PC-9 (cell line): ENCODE data around the gene TLR8. TPM values are rescaled to one million over a fixed set of nuclear protein-coding genes. Genes with fewer than 3 reads are reported as not detected.

Experiments used
- BruUV-seq: library from RNA; stranded (reverse); fragments of 400-500 nt; replicated peaks from 2 replicates; lab custom pipeline; 2021; lab: Mats Ljungman, UMichigan
- CTCF ChIA-PET: fragments of 300-600 bp; sonication (Branson Sonifier 250); formaldehyde crosslinking; loops from one replicate; lab custom pipeline; 2022; ENCODE audit warnings: antibody characterized with exemption; lab: Charles Lee
- POLR2A ChIA-PET: fragments of 300-600 bp; sonication (Branson Sonifier 250); formaldehyde crosslinking; loops from one replicate; lab custom pipeline; 2022; ENCODE audit warnings: antibody characterized with exemption; ENCODE audit not compliant: unreplicated experiment; lab: Charles Lee
- DNase-seq, 2 experiments: peaks; one replicate each; pipeline versions ENCODE4 v3.0.0 to v3.0.0-alpha.2; 2015 to 2022; ENCODE audit warnings: mixed read lengths in 1 of 2
- H2AFZ ChIP-seq: fragments of 200-600 bp; sonication (generic); 2 replicates; pipeline ENCODE4 v1.8.1; 2017; ENCODE audit warnings: antibody characterized with exemption
- H3F3A ChIP-seq: fragments of 200-600 bp; sonication (generic); 2 replicates; pipeline ENCODE4 v1.8.1; 2017; ENCODE audit warnings: antibody characterized with exemption, mild to moderate bottlenecking, low read depth; ENCODE audit not compliant: insufficient read depth
- H3K27ac ChIP-seq: fragments of 200-600 bp; sonication (generic); 2 replicates; pipeline ENCODE4 v1.6.1; 2016; ENCODE audit warnings: mixed run types
- H3K27me3 ChIP-seq: fragments of 200-600 bp; sonication (generic); 2 replicates; pipeline ENCODE4 v1.6.1; 2016; ENCODE audit warnings: low read depth, mixed run types; ENCODE audit not compliant: insufficient read depth
- H3K36me3 ChIP-seq: fragments of 200-600 bp; sonication (generic); 2 replicates; pipeline ENCODE4 v1.6.1; 2016; ENCODE audit warnings: low read depth, mixed run types
- H3K4me1 ChIP-seq: fragments of 200-600 bp; sonication (generic); replicated peaks from 2 replicates; pipeline ENCODE4 v1.6.1; 2016; ENCODE audit warnings: mixed run types; ENCODE audit not compliant: insufficient read depth
- H3K4me2 ChIP-seq: fragments of 200-600 bp; sonication (generic); 2 replicates; pipeline ENCODE4 v1.6.1; 2017; ENCODE audit warnings: mixed run types
- H3K4me3 ChIP-seq: fragments of 200-600 bp; sonication (generic); 2 replicates; pipeline ENCODE4 v1.6.1; 2016; ENCODE audit warnings: mixed run types
- H3K79me2 ChIP-seq: fragments of 200-600 bp; sonication (generic); 2 replicates; pipeline ENCODE4 v1.6.1; 2017; ENCODE audit warnings: low read depth, mixed run types
- H3K9me2 ChIP-seq: fragments of 200-600 bp; sonication (generic); 2 replicates; pipeline ENCODE4 v1.8.1; 2017; ENCODE audit warnings: mild to moderate bottlenecking; ENCODE audit not compliant: insufficient read depth
- H3K9me3 ChIP-seq: fragments of 200-600 bp; sonication (generic); 2 replicates; pipeline ENCODE4 v1.8.1; 2016; ENCODE audit warnings: low read depth; ENCODE audit not compliant: insufficient read depth
- H4K20me1 ChIP-seq: fragments of 200-600 bp; sonication (generic); 2 replicates; pipeline ENCODE4 v1.8.1; 2017; ENCODE audit not compliant: insufficient read depth
- EZH2 ChIP-seq: fragments of 200-600 bp; sonication (generic); IDR thresholded peaks from 2 replicates; pipeline ENCODE4 v1.8.0; 2017; ENCODE audit warnings: antibody characterized with exemption, low read depth
- intact Hi-C: fragments of 100-400 bp; cut with micrococcal nuclease; formaldehyde crosslinking; loops from one replicate; pipeline ENCODE4 v1.10.0; 2022; ENCODE audit not compliant: unreplicated experiment
- total RNA-seq: library from RNA; stranded (reverse); gene quantifications from 2 replicates; pipeline ENCODE4 v1.2.3, GENCODE V29; 2021
- TF ChIP-seq, protein P1 (sequence below): fragments of 200-600 bp; sonication (generic); conservative IDR thresholded peaks from 2 replicates; pipeline ENCODE4 v1.6.1; 2017; ENCODE audit warnings: mixed run types, antibody characterized with exemption, mild to moderate bottlenecking, moderate library complexity

The TLR8 gene
- total RNA-seq, 1 experiment from 2014 or later, result not detected

DNA sequence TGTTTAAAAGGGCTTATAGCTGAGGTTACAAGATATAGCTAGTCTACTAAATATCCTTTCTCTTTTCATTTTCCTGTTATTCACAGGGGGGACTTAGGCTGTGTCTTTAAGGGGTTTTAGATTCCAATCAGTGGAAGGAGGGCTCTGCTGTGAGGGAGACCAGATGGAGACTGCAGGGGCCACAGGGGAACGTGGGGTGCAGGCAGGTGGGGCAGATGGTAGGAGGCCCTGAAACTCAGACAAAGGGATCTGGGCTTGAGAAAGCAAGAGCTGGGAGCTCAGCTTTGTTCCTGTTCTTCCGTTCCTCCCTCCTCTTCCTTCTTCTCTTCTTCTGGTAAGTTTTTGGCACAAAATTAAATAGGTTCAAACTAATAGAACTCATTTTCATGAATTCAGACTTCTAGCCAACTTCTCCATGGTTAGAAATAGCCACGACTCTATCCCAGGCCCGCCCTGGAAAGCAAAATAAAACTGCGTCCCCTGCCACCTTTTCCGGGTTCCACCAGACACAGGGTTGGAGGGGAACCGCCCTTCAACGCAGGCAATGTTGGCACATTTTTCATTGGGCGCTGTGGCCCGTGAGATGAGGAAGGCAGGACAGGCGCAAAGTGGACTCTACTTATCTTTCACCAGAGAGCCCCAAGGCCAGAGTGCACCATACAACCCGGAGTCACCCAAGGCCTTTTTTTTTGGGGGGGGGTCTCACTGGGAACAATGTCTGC is 65.0 kb downstream of the TLR8 start:
- Histone ChIP-seq H3K27ac (no peak overlapping the region), H3K4me3 (no peak overlapping the region), H3K9me3 (no peaks in the 10 kb centered on the region), H4K20me1 (no peaks in the 10 kb centered on the region), H2AFZ (no peak overlapping the region), H3K9me2 (no peaks in the 10 kb centered on the region), H3F3A (peaks cover 25% of the 10 kb centered on the region), H3K4me1 (peaks cover 14% of the 10 kb centered on the region), H3K79me2 (peaks cover 15% of the 10 kb centered on the region), H3K36me3 (0 out of 2 replicates have a peak, but pooled peaks cover 11% of the 10 kb centered on the region), H3K27me3 (no peaks in the 10 kb centered on the region), H3K4me2 (no peak overlapping the region)
- intact Hi-C loops, result loop anchor here (10.0 kb wide), 1 partner anchor 253 kb away; no protein-coding TSS in a partner anchor
- ChIA-PET CTCF (no interaction called here), POLR2A (no interaction called here)
- no peak for DNase-seq
- BruUV-seq, result no TSS peak
- TF ChIP-seq EZH2, result no peak
- TF ChIP-seq, protein P1, sequence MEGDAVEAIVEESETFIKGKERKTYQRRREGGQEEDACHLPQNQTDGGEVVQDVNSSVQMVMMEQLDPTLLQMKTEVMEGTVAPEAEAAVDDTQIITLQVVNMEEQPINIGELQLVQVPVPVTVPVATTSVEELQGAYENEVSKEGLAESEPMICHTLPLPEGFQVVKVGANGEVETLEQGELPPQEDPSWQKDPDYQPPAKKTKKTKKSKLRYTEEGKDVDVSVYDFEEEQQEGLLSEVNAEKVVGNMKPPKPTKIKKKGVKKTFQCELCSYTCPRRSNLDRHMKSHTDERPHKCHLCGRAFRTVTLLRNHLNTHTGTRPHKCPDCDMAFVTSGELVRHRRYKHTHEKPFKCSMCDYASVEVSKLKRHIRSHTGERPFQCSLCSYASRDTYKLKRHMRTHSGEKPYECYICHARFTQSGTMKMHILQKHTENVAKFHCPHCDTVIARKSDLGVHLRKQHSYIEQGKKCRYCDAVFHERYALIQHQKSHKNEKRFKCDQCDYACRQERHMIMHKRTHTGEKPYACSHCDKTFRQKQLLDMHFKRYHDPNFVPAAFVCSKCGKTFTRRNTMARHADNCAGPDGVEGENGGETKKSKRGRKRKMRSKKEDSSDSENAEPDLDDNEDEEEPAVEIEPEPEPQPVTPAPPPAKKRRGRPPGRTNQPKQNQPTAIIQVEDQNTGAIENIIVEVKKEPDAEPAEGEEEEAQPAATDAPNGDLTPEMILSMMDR, result no peak

DNA sequence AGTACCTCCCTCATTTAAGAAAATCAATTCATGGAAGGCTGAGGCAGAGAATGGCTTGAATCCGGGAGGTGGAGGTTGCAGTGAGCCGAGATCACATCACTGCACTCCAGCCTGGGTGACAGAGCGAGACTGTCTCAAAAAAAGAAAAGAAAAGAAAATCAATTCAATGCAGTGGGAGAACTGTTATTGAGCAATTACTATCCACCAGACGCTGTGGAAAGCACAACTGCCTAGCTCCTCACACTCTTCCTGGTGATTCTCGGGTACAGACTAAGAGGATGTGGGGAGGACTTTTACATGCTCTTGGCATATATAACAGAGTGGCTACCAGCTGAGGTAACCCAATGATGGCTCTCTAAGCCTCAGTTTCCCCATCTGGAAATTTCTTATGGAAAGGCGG is 65.8 kb downstream of the TLR8 start:
- Histone ChIP-seq H3K9me2 (no peaks in the 10 kb centered on the region), H3K4me2 (no peak overlapping the region), H3K9me3 (no peaks in the 10 kb centered on the region), H3K4me1 (peaks cover 16% of the 10 kb centered on the region), H3K79me2 (peaks cover 23% of the 10 kb centered on the region), H2AFZ (no peak overlapping the region), H3K27ac (no peak overlapping the region), H3K4me3 (no peak overlapping the region), H3K36me3 (peaks cover 19% of the 10 kb centered on the region), H3F3A (peaks cover 33% of the 10 kb centered on the region), H4K20me1 (peaks cover 3% of the 10 kb centered on the region; the same call in 1 of the 2 replicates), H3K27me3 (no peaks in the 10 kb centered on the region)
- no peak for DNase-seq
- no TSS peak for BruUV-seq
- intact Hi-C loops, result loop anchor here (10.0 kb wide), 1 partner anchor 253 kb away; no protein-coding TSS in a partner anchor
- POLR2A ChIA-PET, result no interaction called here
- TF ChIP-seq, protein P1, result no peak
- no peak for TF ChIP-seq EZH2
- CTCF ChIA-PET, result no interaction called here

Other genes starting within 250 kb of the TLR8 start
- gene PRPS2, start 115.2 kb upstream of the TLR8 start, total RNA-seq, result 72.0 and 107 TPM in 2 replicates
- gene TLR7, start 39.5 kb upstream of the TLR8 start, total RNA-seq, result not detected in 2 replicates
- 2,589 and 3,588 TPM in 2 replicates for gene TMSB4X, start 68.5 kb downstream of the TLR8 start, total RNA-seq
- not detected in 2 replicates for gene FAM9C, start 138.0 kb downstream of the TLR8 start, total RNA-seq